ENCODE measurements around the gene RAB6B. TPM values are rescaled to one million over a fixed set of nuclear protein-coding genes. Genes with fewer than 3 reads are reported as not detected.

Gene RAB6B
- polyA plus RNA-seq, 2 of the 4 experiments (the other 2 are of a cell fraction) = 2.4 to 2.5 TPM

DNA sequence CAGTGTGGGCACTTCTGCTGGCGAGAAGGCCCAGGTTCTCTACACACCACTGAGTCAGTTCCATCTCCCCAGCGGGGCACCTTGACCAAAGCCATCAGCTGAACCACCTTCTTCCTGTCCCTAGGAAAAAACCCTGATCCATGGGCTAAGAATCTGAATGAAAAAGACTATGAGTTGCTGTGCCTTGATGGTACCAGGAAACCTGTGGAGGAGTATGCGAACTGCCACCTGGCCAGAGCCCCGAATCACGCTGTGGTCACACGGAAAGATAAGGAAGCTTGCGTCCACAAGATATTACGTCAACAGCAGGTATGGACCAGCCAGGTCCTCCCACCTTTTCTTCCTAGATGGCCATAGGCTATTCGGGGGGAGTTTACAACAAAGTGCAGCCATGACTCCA lies 120.4 kb downstream of the RAB6B start:
- POLR2A ChIA-PET = no interaction called here
- Histone ChIP-seq H3K4me2 (no peak overlapping the region), H3K27ac (no peak overlapping the region), H3K4me3 (no peak overlapping the region), H3K4me1 (no peaks in the 10 kb centered on the region), H3K9me3 (no peaks in the 10 kb centered on the region)
- no peak for FAIRE-seq
- DNase-seq (ENCODE audit: low read depth in 1 of 2, low spot score in 1 of 2) = no peak
- no peak for ATAC-seq
- WGBS (ENCODE audit: missing lambda C conversion rate) = 44% methylated on average over 9 of the region's 9 CpGs
- CTCF ChIA-PET = no interaction called here
- TF ChIP-seq, protein P1, sequence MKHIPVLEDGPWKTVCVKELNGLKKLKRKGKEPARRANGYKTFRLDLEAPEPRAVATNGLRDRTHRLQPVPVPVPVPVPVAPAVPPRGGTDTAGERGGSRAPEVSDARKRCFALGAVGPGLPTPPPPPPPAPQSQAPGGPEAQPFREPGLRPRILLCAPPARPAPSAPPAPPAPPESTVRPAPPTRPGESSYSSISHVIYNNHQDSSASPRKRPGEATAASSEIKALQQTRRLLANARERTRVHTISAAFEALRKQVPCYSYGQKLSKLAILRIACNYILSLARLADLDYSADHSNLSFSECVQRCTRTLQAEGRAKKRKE (CRISPR knock-in tag; IDR thresholded peaks at IDR 0.05; ENCODE audit: low read depth) = no peak
- no peak for TF ChIP-seq RCOR1 (IDR thresholded peaks at IDR 0.05; ENCODE audit: low read depth, low read length)
- TF ChIP-seq BHLHE40 (IDR thresholded peaks at IDR 0.05; ENCODE audit: low read depth, low read length) = no peak
- TF ChIP-seq, protein P2, sequence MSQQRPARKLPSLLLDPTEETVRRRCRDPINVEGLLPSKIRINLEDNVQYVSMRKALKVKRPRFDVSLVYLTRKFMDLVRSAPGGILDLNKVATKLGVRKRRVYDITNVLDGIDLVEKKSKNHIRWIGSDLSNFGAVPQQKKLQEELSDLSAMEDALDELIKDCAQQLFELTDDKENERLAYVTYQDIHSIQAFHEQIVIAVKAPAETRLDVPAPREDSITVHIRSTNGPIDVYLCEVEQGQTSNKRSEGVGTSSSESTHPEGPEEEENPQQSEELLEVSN (IDR thresholded peaks at IDR 0.05; ENCODE audit: borderline replicate concordance, low read depth) = no peak
- no peak for TF ChIP-seq ZSCAN20 (CRISPR knock-in tag; IDR thresholded peaks at IDR 0.05)
- TF ChIP-seq NR3C1 (IDR thresholded peaks at IDR 0.05) = no peak
- TF ChIP-seq HOXA7 (CRISPR knock-in tag; IDR thresholded peaks at IDR 0.05) = no peak
- TF ChIP-seq, protein P3, sequence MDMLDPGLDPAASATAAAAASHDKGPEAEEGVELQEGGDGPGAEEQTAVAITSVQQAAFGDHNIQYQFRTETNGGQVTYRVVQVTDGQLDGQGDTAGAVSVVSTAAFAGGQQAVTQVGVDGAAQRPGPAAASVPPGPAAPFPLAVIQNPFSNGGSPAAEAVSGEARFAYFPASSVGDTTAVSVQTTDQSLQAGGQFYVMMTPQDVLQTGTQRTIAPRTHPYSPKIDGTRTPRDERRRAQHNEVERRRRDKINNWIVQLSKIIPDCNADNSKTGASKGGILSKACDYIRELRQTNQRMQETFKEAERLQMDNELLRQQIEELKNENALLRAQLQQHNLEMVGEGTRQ (IDR thresholded peaks at IDR 0.05) = no peak
- TF ChIP-seq HOXB5 (CRISPR knock-in tag; IDR thresholded peaks at IDR 0.05) = no peak
- TF ChIP-seq RNF2 (IDR thresholded peaks at IDR 0.05; ENCODE audit: borderline replicate concordance, low read depth) = no peak
- TF ChIP-seq MAZ (IDR thresholded peaks at IDR 0.05; ENCODE audit: borderline replicate concordance, low read depth, low read length) = no peak
- no peak for TF ChIP-seq EP300 (IDR thresholded peaks at IDR 0.05)
- TF ChIP-seq CBX8 (IDR thresholded peaks at IDR 0.05) = no peak
- no peak for TF ChIP-seq HEYL (CRISPR knock-in tag; IDR thresholded peaks at IDR 0.05)

Other genes with a start within 250 kb of the RAB6B start
- gene TOPBP1, start 233.9 kb downstream of the RAB6B start, polyA plus RNA-seq (2011; rRNA removed) = 48.8 and 56.2 TPM in 2 replicates
- gene TOPBP1, start 233.9 kb downstream of the RAB6B start, polyA plus RNA-seq (2017; fragmentation: RNase III; extraction: RNeasy Plus Mini Kit Qiagen cat#74134 plus additional on column Dnase treatment) = 30.9 to 32.6 TPM (median 31.6 TPM) in 3 replicates
- gene TF, start 149.5 kb downstream of the RAB6B start, polyA plus RNA-seq (2011; rRNA removed) = 10.5 and 16.1 TPM in 2 replicates
- 0.45 to 2.0 TPM (median 0.53 TPM) in 3 replicates for gene TF, start 149.5 kb downstream of the RAB6B start, polyA plus RNA-seq (2017; fragmentation: RNase III; extraction: RNeasy Plus Mini Kit Qiagen cat#74134 plus additional on column Dnase treatment)
- 61.8 and 64.6 TPM in 2 replicates for gene SRPRB, start 90.1 kb downstream of the RAB6B start, polyA plus RNA-seq (2011; rRNA removed)
- gene SRPRB, start 90.1 kb downstream of the RAB6B start, polyA plus RNA-seq (2017; fragmentation: RNase III; extraction: RNeasy Plus Mini Kit Qiagen cat#74134 plus additional on column Dnase treatment) = 41.9 to 54.7 TPM (median 45.6 TPM) in 3 replicates
- gene SLCO2A1, start 134.0 kb upstream of the RAB6B start, polyA plus RNA-seq (2011; rRNA removed) = 0.12 TPM in 1 of 2 replicates, not detected in the other
- not detected in 3 replicates for gene SLCO2A1, start 134.0 kb upstream of the RAB6B start, polyA plus RNA-seq (2017; fragmentation: RNase III; extraction: RNeasy Plus Mini Kit Qiagen cat#74134 plus additional on column Dnase treatment)